Endothelial cell of umbilical vein (primary cell): ENCODE measurements around the gene RGS7. TPM values are rescaled to one million over a fixed set of nuclear protein-coding genes. Genes with fewer than 3 reads are reported as not detected.

Experiments used
- BruUV-seq: library from RNA; stranded (reverse); fragments of 400-500 nt; replicated peaks from 2 replicates; lab custom pipeline; 2021; lab: Mats Ljungman, UMichigan
- CTCF ChIA-PET: fragments of 300-600, 350-600 bp; sonication (Branson Sonifier 250); formaldehyde crosslinking; loops from one replicate; lab custom pipeline; 2021; ENCODE audit warnings: antibody characterized with exemption, inconsistent platforms; lab: Charles Lee
- POLR2A ChIA-PET: fragments of 300-600, 350-600 bp; sonication (Branson Sonifier 250); formaldehyde crosslinking; loops from one replicate; lab custom pipeline; 2021; ENCODE audit warnings: antibody characterized with exemption, inconsistent platforms; lab: Charles Lee
- DNase-seq: peaks from one replicate; pipeline ENCODE4 v3.0.0-alpha.2; 2011; ENCODE audit warnings: low read depth, low spot score
- FAIRE-seq: peaks from 2 replicates; lab custom pipeline; 2011; peaks lifted over from hg19 to GRCh38; lab: Jason Lieb, UNC
- H2AFZ ChIP-seq: 2 replicates; pipeline ENCODE4 v1.6.0; 2012; ENCODE audit warnings: low read depth, low read length, control low read depth, inconsistent platforms
- H3K27ac ChIP-seq: 2 replicates; pipeline ENCODE4 v1.5.1; 2011; ENCODE audit warnings: low read depth, mild to moderate bottlenecking, control low read depth, low read length, moderate library complexity; ENCODE audit not compliant: insufficient read depth
- H3K27me3 ChIP-seq, 2 experiments: 2 replicates each; pipeline versions ENCODE4 v1.6.0 to v1.6.1; 2011; ENCODE audit warnings: low read length in 2 of 2, mixed read lengths in 1 of 2; ENCODE audit not compliant: control insufficient read depth in 2 of 2, insufficient read depth in 2 of 2
- H3K36me3 ChIP-seq, 2 experiments: 2 replicates in 1 of 2; 3 replicates in 1 of 2; pipeline ENCODE4 v1.5.1; 2011; ENCODE audit warnings: low read length in 2 of 2, mild to moderate bottlenecking in 1 of 2, moderate library complexity in 1 of 2; ENCODE audit not compliant: control insufficient read depth in 2 of 2, insufficient read depth in 2 of 2; ENCODE audit errors: extremely low read depth in 1 of 2
- H3K4me1 ChIP-seq: 3 replicates; pipeline ENCODE4 v1.5.1; 2011; ENCODE audit warnings: mild to moderate bottlenecking, low read length; ENCODE audit not compliant: control insufficient read depth, insufficient read depth; ENCODE audit errors: extremely low read depth
- H3K4me2 ChIP-seq: 2 replicates; pipeline ENCODE4 v1.6.1; 2011; ENCODE audit warnings: low read length, control low read depth, mixed read lengths; ENCODE audit not compliant: insufficient read depth
- H3K4me3 ChIP-seq, 3 experiments: fragments of 200-600 bp in 1 of 3; sonication (generic), shearing (Covaris generic) in 1 of 3; replicated peaks in 1 of 3; 2 replicates each; pipeline ENCODE4 v1.5.1; 2011 to 2016; ENCODE audit warnings: control low read depth in 3 of 3, low read length in 3 of 3, mild to moderate bottlenecking in 2 of 3, inconsistent platforms in 1 of 3, low read depth in 1 of 3, moderate library complexity in 1 of 3; ENCODE audit not compliant: insufficient read depth in 1 of 3
- H3K79me2 ChIP-seq: 2 replicates; pipeline ENCODE4 v1.6.0; 2012; ENCODE audit warnings: low read length, inconsistent platforms; ENCODE audit not compliant: control insufficient read depth, insufficient read depth
- H3K9ac ChIP-seq: replicated peaks from 2 replicates; pipeline ENCODE3; 2011; ENCODE audit warnings: low read length, control low read depth; ENCODE audit not compliant: insufficient read depth; ENCODE audit errors: extremely low read depth
- H3K9me1 ChIP-seq: replicated peaks from 3 replicates; pipeline ENCODE4 v1.6.0; 2011; ENCODE audit warnings: mild to moderate bottlenecking, low read length; ENCODE audit not compliant: control insufficient read depth, insufficient read depth; ENCODE audit errors: extremely low read depth
- H3K9me3 ChIP-seq: replicated peaks from 2 replicates; pipeline ENCODE4 v1.5.1; 2012; ENCODE audit warnings: low read length, inconsistent platforms; ENCODE audit not compliant: control insufficient read depth, insufficient read depth
- H4K20me1 ChIP-seq: replicated peaks from 2 replicates; pipeline ENCODE3; 2011; ENCODE audit warnings: mild to moderate bottlenecking, low read length; ENCODE audit not compliant: control insufficient read depth, insufficient read depth; ENCODE audit errors: extremely low read depth
- EZH2 ChIP-seq: IDR thresholded peaks from 2 replicates; pipeline ENCODE4 v1.6.1; 2012; ENCODE audit warnings: borderline replicate concordance, low read depth, mild to moderate bottlenecking, moderate library complexity, low read length, inconsistent platforms; ENCODE audit not compliant: severe bottlenecking
- FOS ChIP-seq: IDR thresholded peaks from 2 replicates; pipeline ENCODE4 v1.6.1; 2011; ENCODE audit warnings: mild to moderate bottlenecking, low read length, moderate library complexity, borderline replicate concordance; ENCODE audit not compliant: insufficient read depth
- GATA2 ChIP-seq: IDR thresholded peaks from 2 replicates; pipeline ENCODE4 v1.7.0; 2011; ENCODE audit warnings: low read depth, mild to moderate bottlenecking, moderate library complexity, mixed read lengths, low read length; ENCODE audit not compliant: insufficient read length, insufficient read depth
- MAX ChIP-seq: IDR thresholded peaks from 2 replicates; pipeline ENCODE4 v1.6.1; 2011; ENCODE audit not compliant: insufficient read depth, insufficient read length
- MYC ChIP-seq: IDR thresholded peaks from one replicate; pipeline ENCODE4 v1.6.1; 2011; ENCODE audit warnings: mild to moderate bottlenecking, low read depth, low read length
- POLR2A ChIP-seq: IDR thresholded peaks from 2 replicates; pipeline ENCODE4 v1.6.1; 2012; ENCODE audit warnings: low read depth, mild to moderate bottlenecking, control low read depth, low read length
- POLR2AphosphoS5 ChIP-seq: IDR thresholded peaks from 2 replicates; pipeline ENCODE4 v1.6.1; 2012; ENCODE audit warnings: low read depth, mild to moderate bottlenecking, control low read depth, low read length, moderate library complexity; ENCODE audit not compliant: insufficient read depth
- dilution Hi-C: fragments of 300-500 bp; cut with MboI; formaldehyde crosslinking; loops from one replicate; pipeline ENCODE4 v1.15.0; 2019; ENCODE audit warnings: low sequenced_read_pairs; ENCODE audit not compliant: extremely low pct_ligation_motif_present
- intact Hi-C: fragments of 100-400 bp; cut with micrococcal nuclease; formaldehyde crosslinking; loops from one replicate; pipeline ENCODE4 v1.10.0; 2022
- polyA plus RNA-seq, 4 experiments: library from polyadenylated mRNA; depleted of rRNA in 3 of 4; stranded (reverse) in 3 of 4; unstranded in 1 of 4; fragments of >200 nt; gene quantifications; 2 replicates each; pipeline versions ENCODE4 v1.2.1 to v1.2.3, GENCODE V29; 2011 to 2012; ENCODE audit warnings: missing spikeins in 1 of 4
- total RNA-seq: library from RNA; stranded (reverse); gene quantifications from 2 replicates; pipeline ENCODE4 v1.2.3, GENCODE V29; 2021
- TF ChIP-seq, protein P1 (sequence below), 2 donors: IDR thresholded peaks; 1 replicate in 1 of 2; 2 replicates in 1 of 2; pipeline ENCODE4 v1.5.1; 2011; ENCODE audit warnings: low read length in 2 of 2, mild to moderate bottlenecking in 2 of 2, moderate library complexity in 2 of 2, control low read depth in 1 of 2, inconsistent platforms in 1 of 2, low read depth in 1 of 2; ENCODE audit not compliant: insufficient read depth in 1 of 2; ENCODE audit errors: extremely low read depth in 1 of 2

RGS7 gene
- total and polyA plus RNA-seq, 2 donors (not counting 3 experiments of a cell fraction or from before 2014, with no cell fraction given) = 0.43 to 0.44 TPM

DNA sequence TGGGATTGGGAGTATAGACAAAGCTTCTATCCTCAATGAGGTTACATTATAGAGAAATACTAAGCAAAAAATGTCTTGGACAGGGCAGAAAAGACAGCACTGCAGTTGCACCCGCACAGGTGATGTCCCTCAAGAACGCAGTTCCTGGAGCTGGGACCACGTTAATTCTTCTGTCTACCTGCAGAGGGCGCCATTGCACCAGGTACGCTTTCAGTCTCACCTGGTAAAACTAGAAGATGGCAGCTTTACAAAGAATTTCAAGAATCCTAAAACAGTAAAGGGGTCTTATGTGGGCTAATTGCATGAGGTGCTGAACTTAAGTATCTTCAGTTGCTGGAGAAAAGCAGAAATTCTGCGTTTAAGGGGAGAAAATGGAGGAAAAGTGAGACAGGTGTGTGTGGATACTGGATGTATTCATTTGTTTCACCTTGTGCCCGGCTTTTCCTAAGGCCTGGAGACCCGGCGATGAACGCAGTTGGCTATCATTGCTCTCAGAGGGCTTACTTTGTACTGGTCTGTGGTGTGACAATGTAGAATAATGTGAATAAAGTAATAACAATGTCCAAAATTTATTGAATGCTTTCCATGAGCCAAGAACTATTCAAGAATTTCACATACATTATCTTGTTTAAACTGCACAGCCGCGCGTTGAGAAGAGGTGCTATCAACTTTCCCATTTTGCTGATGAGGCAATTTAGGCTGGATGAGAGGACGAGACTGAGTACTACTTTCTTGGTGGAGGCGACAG is 468.8 kb downstream of the RGS7 start:
- BruUV-seq = no TSS peak
- DNase-seq (peak; percentile 36), FAIRE-seq (peak; percentile 18)
- Histone ChIP-seq H3K79me2 (no peaks in the 10 kb centered on the region), H3K4me2 (no peak overlapping the region), H3K36me3 (no peaks in the 10 kb centered on the region), H4K20me1 (no peaks in the 10 kb centered on the region), H3K9me3 (no peaks in the 10 kb centered on the region), H3K9ac (no peak overlapping the region), H2AFZ (no peak overlapping the region), H3K27me3 (no peaks in the 10 kb centered on the region), H3K27ac (no peak overlapping the region), H3K4me3 (no peak overlapping the region), H3K4me1 (no peaks in the 10 kb centered on the region), H3K9me1 (no peaks in the 10 kb centered on the region)
- dilution Hi-C loops = no loop called here
- POLR2A ChIA-PET = no interaction called here
- intact Hi-C loops = loop anchor here (1.0 kb wide), 4 partner anchors 59 to 612 kb away; no protein-coding TSS in a partner anchor
- TF ChIP-seq FOS (no peak), GATA2 (no peak), POLR2AphosphoS5 (no peak), MAX (no peak), POLR2A (no peak), EZH2 (no peak), MYC (no peak)
- TF ChIP-seq, protein P1, sequence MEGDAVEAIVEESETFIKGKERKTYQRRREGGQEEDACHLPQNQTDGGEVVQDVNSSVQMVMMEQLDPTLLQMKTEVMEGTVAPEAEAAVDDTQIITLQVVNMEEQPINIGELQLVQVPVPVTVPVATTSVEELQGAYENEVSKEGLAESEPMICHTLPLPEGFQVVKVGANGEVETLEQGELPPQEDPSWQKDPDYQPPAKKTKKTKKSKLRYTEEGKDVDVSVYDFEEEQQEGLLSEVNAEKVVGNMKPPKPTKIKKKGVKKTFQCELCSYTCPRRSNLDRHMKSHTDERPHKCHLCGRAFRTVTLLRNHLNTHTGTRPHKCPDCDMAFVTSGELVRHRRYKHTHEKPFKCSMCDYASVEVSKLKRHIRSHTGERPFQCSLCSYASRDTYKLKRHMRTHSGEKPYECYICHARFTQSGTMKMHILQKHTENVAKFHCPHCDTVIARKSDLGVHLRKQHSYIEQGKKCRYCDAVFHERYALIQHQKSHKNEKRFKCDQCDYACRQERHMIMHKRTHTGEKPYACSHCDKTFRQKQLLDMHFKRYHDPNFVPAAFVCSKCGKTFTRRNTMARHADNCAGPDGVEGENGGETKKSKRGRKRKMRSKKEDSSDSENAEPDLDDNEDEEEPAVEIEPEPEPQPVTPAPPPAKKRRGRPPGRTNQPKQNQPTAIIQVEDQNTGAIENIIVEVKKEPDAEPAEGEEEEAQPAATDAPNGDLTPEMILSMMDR (IDR thresholded peaks at IDR 0.05; ENCODE audit: extremely low read depth in 1 of 2, insufficient read depth in 1 of 2, low read depth in 1 of 2, low read length in 2 of 2) = peak; percentile 68 to 72
- CTCF ChIA-PET = interaction anchor here (0.6 to 2.0 kb wide), 33 partner anchors 9 to 741 kb away, joined by 3 to 39 read pairs (median 4); no protein-coding TSS in a partner anchor
